Kidney tubule cell (primary cell): ENCODE data around the gene RHEB.

Source experiments
- DNase-seq: peaks from one replicate; pipeline ENCODE4 v3.0.0-alpha.2; 2018; ENCODE audit warnings: low spot score

RHEB gene

GRCh38 chr7:151524845-151525244 lies 5.2 kb upstream of the RHEB start:
- no peak for DNase-seq

GRCh38 chr7:151524331-151524730 lies 4.6 kb upstream of the RHEB start:
- peak; percentile 45 for DNase-seq

GRCh38 chr7:151520419-151521261 lies 945 bp upstream of the RHEB start:
- peak; percentile 57 for DNase-seq

- peak; percentile 44 for DNase-seq
Observed at GRCh38 chr7:151518947-151519764, 539 bp downstream of the RHEB start.

- peak; percentile 78 for DNase-seq
Observed at GRCh38 chr7:151518105-151518946, 1.4 kb downstream of the RHEB start.

- no peak for DNase-seq
Observed at GRCh38 chr7:151517601-151518104, 2.0 kb downstream of the RHEB start.

GRCh38 chr7:151515276-151515565 lies 4.5 kb downstream of the RHEB start:
- no peak for DNase-seq

GRCh38 chr7:151514461-151515275 lies 5.0 kb downstream of the RHEB start:
- no peak for DNase-seq

GRCh38 chr7:151513133-151513532 lies 6.6 kb downstream of the RHEB start:
- no peak for DNase-seq

- no peak for DNase-seq
Observed at GRCh38 chr7:151512353-151512752, 7.3 kb downstream of the RHEB start.

- DNase-seq = no peak
Observed at GRCh38 chr7:151511946-151512345, 7.7 kb downstream of the RHEB start.

GRCh38 chr7:151511270-151511669 lies 8.4 kb downstream of the RHEB start:
- DNase-seq = no peak

- no peak for DNase-seq
Observed at GRCh38 chr7:151509670-151510333, 9.9 kb downstream of the RHEB start.

GRCh38 chr7:151508991-151509390 lies 10.7 kb downstream of the RHEB start:
- DNase-seq = peak; percentile 36

GRCh38 chr7:151507806-151508205 lies 11.9 kb downstream of the RHEB start:
- DNase-seq = no peak

GRCh38 chr7:151506901-151507382 lies 12.8 kb downstream of the RHEB start:
- no peak for DNase-seq

- no peak for DNase-seq
Observed at GRCh38 chr7:151505836-151506468, 13.7 kb downstream of the RHEB start.

- DNase-seq = no peak
Observed at GRCh38 chr7:151505433-151505832, 14.3 kb downstream of the RHEB start.

- DNase-seq = no peak
Observed at GRCh38 chr7:151504715-151505326, 14.9 kb downstream of the RHEB start.
